Right lobe of liver (tissue), 6 donors: Measurements from ENCODE around the gene ZFP36. TPM values are rescaled to one million over a fixed set of nuclear protein-coding genes. Genes with fewer than 3 reads are reported as not detected.

Experiments used
- ATAC-seq, 4 donors: fragments of 200-7000 bp; cut with Tn5 transposase; one replicate each; pipeline ENCODE4 v1.9.1; 2020; ENCODE audit warnings: mild to moderate bottlenecking in 4 of 4, moderate library complexity in 4 of 4
- DNase-seq, 3 donors: peaks; one replicate each; pipeline ENCODE4 v3.0.0-alpha.2; 2020
- H3K27ac ChIP-seq, 3 donors: fragments of 200-600 bp; one replicate each; pipeline ENCODE4 v1.8.0; 2022
- H3K27me3 ChIP-seq, 2 donors: fragments of 200-600 bp; one replicate each; pipeline ENCODE4 v1.8.0; 2022
- H3K36me3 ChIP-seq, 4 donors: fragments of 200-600 bp; sonication (generic) in 1 of 4; one replicate each; pipeline versions ENCODE4 v1.5.1 to v1.8.0; 2017 to 2022; ENCODE audit warnings: control low read depth in 1 of 4
- H3K4me1 ChIP-seq, 4 donors: fragments of 200-600 bp; sonication (generic) in 1 of 4; one replicate each; pipeline versions ENCODE4 v1.5.1 to v1.8.0; 2017 to 2022; ENCODE audit warnings: control low read depth in 1 of 4
- H3K4me3 ChIP-seq, 3 donors: fragments of 200-600 bp; one replicate each; pipeline ENCODE4 v1.8.0; 2022
- H3K9me3 ChIP-seq, 4 donors: fragments of 200-600 bp; sonication (generic) in 1 of 4; one replicate each; pipeline versions ENCODE4 v1.5.1 to v1.8.0; 2017 to 2022; ENCODE audit warnings: control low read depth in 1 of 4
- POLR2A ChIP-seq: fragments of 450-650 bp; IDR thresholded peaks from one replicate; pipeline ENCODE4 v1.6.1; 2017; ENCODE audit warnings: antibody characterized with exemption, mild to moderate bottlenecking
- WGBS: methylation state at CpG from one replicate; pipeline ENCODE4 v1.1.6; 2018; ENCODE audit warnings: low coverage, low lambda C conversion rate; ENCODE audit not compliant: insufficient coverage; ENCODE audit errors: missing lambda C conversion rate; 5-methylcytosine and 5-hydroxymethylcytosine counted together
- intact Hi-C, 2 donors: fragments of 100-400 bp; cut with DNase I; formaldehyde crosslinking; loops; one replicate each; pipeline versions ENCODE4 v1.11.2 to v1.14.1; 2022
- total RNA-seq, 6 experiments: library from RNA; depleted of rRNA in 2 of 6; stranded (reverse); fragments of >200 nt in 2 of 6; fragmentation: NEBNext Ultra II Directional in 3 of 6; extraction: Animal tissue kit (Norgen Biotek cat#: 25700) in 3 of 6; gene quantifications; one replicate each; pipeline versions ENCODE4 v1.1.0 to v1.2.4, GENCODE V29; 2016 to 2023
- TF ChIP-seq, protein P1 (sequence below), 4 donors: fragments of 200-600 bp in 3 of 4; fragments of 450-650 bp in 1 of 4; IDR thresholded peaks; one replicate each; pipeline versions ENCODE4 v1.5.1 to v1.8.0; 2016 to 2022; ENCODE audit warnings: antibody characterized with exemption in 4 of 4, mild to moderate bottlenecking in 2 of 4
- donor health status: DM: no; HTN: yes; CAD: no.
- donor health status: DM: no; HTN: no; CAD: no.
- donor health status: DM: no; HTN: no; CAD: no.
- donor health status: DM: no; HTN: yes; CAD: no.
- donor health status: DM: no; HTN: yes; CAD: no.

Gene ZFP36
- total RNA-seq, 6 experiments from 2014 or later: 28.3 to 156 (median 91.7) TPM

DNA sequence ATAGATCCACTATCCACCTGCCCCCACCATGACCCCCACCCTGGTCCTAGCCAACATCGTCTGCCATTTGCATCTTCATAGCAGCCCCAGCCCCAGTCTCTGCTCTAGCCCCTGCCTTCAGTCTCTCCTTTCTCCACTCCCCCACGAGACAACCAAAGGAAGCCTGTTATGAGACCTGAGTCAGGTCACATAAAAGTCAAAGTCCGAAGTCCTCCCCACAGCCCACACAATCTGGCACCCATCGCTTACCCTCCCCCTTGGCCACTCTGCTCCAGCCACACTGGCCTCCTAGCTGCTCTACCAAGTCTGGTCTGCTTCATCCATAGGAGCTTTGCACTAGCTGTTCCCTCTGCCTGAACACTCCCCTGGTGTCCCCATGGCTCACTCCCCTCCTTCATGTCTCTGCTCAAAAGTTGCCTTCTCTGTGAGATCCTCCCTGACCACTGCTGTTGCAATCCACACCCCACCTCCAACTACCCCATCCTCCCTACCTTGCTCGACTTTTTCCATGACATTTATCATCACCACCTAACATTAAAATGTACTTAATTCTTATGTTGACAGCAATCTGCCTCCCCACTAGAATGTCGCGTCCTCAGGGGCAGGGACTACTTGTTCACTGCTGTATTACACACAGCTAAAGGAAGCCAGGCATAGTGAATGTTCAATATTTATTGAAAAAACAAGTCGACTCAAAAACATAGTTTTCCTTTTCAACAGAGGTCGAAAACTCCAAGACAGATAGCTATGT is 4.6 kb downstream of the ZFP36 start:
- H3K27me3 ChIP-seq: no peaks in the 10 kb centered on the region
- ATAC-seq: peak; percentile 12 to 46 (median 26)
- no peaks in the 10 kb centered on the region for H3K9me3 ChIP-seq
- TF ChIP-seq POLR2A: peak; percentile 77
- TF ChIP-seq, protein P1, sequence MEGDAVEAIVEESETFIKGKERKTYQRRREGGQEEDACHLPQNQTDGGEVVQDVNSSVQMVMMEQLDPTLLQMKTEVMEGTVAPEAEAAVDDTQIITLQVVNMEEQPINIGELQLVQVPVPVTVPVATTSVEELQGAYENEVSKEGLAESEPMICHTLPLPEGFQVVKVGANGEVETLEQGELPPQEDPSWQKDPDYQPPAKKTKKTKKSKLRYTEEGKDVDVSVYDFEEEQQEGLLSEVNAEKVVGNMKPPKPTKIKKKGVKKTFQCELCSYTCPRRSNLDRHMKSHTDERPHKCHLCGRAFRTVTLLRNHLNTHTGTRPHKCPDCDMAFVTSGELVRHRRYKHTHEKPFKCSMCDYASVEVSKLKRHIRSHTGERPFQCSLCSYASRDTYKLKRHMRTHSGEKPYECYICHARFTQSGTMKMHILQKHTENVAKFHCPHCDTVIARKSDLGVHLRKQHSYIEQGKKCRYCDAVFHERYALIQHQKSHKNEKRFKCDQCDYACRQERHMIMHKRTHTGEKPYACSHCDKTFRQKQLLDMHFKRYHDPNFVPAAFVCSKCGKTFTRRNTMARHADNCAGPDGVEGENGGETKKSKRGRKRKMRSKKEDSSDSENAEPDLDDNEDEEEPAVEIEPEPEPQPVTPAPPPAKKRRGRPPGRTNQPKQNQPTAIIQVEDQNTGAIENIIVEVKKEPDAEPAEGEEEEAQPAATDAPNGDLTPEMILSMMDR (IDR thresholded peaks at IDR 0.05): no peak
- 2% methylated on average over 9 of the region's 9 CpGs for WGBS
- H3K27ac ChIP-seq: peak overlapping the region; percentile 93 to 100 (median 99)
- H3K4me3 ChIP-seq: peak overlapping the region; percentile 84 to 99 (median 97)
- H3K36me3 ChIP-seq: peaks cover 0 to 11% (median 7%) of the 10 kb centered on the region in 4 donors
- H3K4me1 ChIP-seq: peaks cover 0 to 12% (median 2%) of the 10 kb centered on the region in 4 donors
- intact Hi-C loops: no loop called here
- DNase-seq: peak; percentile 77 to 91 (median 86)

GRCh38 chr19:39411832-39412099 is 5.1 kb downstream of the ZFP36 start:
- 0% methylated on average over 7 of the region's 7 CpGs for whole genome bisulfite sequencing
- DNase-seq: peak; percentile 87 to 91 (median 88)
- Histone ChIP-seq H3K27ac (peak overlapping the region; percentile 93 to 100 (median 99)), H3K36me3 (peaks cover 0 to 11% (median 7%) of the 10 kb centered on the region in 4 donors), H3K4me1 (peaks cover 0 to 12% (median 2%) of the 10 kb centered on the region in 4 donors), H3K9me3 (no peaks in the 10 kb centered on the region), H3K4me3 (peak overlapping the region in 2 of 3 donors; percentile 81 to 99), H3K27me3 (no peaks in the 10 kb centered on the region)
- peak; percentile 37 to 61 (median 52) for ATAC-seq
- intact Hi-C loops: no loop called here
- TF ChIP-seq, protein P1 (IDR thresholded peaks at IDR 0.05): peak; percentile 94 to 98 (median 96)
- TF ChIP-seq POLR2A: no peak

- 0% methylated on average over 14 of the region's 60 CpGs for WGBS
- peak; percentile 46 to 66 (median 57) for ATAC-seq
Observed at GRCh38 chr19:39412100-39412866, 5.6 kb downstream of the ZFP36 start, which contains the start of gene PLEKHG2. TSS of gene PLEKHG2 (plus strand) at chr19:39412669. CDS start at chr19:39414087, 1,418 bp downstream.

GRCh38 chr19:39412867-39413271 is 6.2 kb downstream of the ZFP36 start:
- Histone ChIP-seq H3K4me3 (peak overlapping the region; percentile 59 to 99 (median 81)), H3K27ac (peak overlapping the region; percentile 65 to 86 (median 73)), H3K36me3 (peaks cover 0 to 10% (median 7%) of the 10 kb centered on the region in 4 donors), H3K27me3 (no peaks in the 10 kb centered on the region), H3K4me1 (peaks cover 0 to 12% (median 2%) of the 10 kb centered on the region in 4 donors), H3K9me3 (no peaks in the 10 kb centered on the region)
- no peak for TF ChIP-seq POLR2A
- TF ChIP-seq, protein P1 (IDR thresholded peaks at IDR 0.05): no peak
- no peak for ATAC-seq
- 0% methylated on average over 3 of the region's 24 CpGs for WGBS
- DNase-seq: no peak
- intact Hi-C loops: no loop called here

More at GRCh38 chr19:39412100-39412866, 5.6 kb downstream of the ZFP36 start, which contains the start of gene PLEKHG2:
- DNase-seq: peak; percentile 95 to 96 (median 96)
- peak within 1 kb of the TSS; percentile 93 to 100 (median 99) for H3K27ac ChIP-seq
- peaks cover 0 to 12% (median 2%) of the 10 kb centered on the region in 4 donors for H3K4me1 ChIP-seq
- peak; percentile 86 for TF ChIP-seq POLR2A
- TF ChIP-seq, protein P1 (IDR thresholded peaks at IDR 0.05): peak; percentile 82 to 87 (median 85)
- no peaks in the 10 kb centered on the region for H3K9me3 ChIP-seq
- intact Hi-C loops: no loop called here
- H3K36me3 ChIP-seq: peaks cover 0 to 11% (median 7%) of the 10 kb centered on the region in 4 donors
- H3K4me3 ChIP-seq: peak within 1 kb of the TSS; percentile 59 to 99 (median 81)
- no peaks in the 10 kb centered on the region for H3K27me3 ChIP-seq
